ENCODE results near the gene TMEM95. TPM values are rescaled to one million over a fixed set of nuclear protein-coding genes. Genes with fewer than 3 reads are reported as not detected.

Gene TMEM95
- total and polyA plus RNA-seq, 2 of the 8 experiments (the other 6 are each of a cell fraction or from before 2014, with no cell fraction given): not detected

- TF ChIP-seq TBP (IDR thresholded peaks at IDR 0.05; ENCODE audit: low read depth, low read length) (no peak; the same call in 1 of the 2 replicates), POU5F1 (IDR thresholded peaks at IDR 0.05; ENCODE audit: low read depth, low read length) (no peak), YY1 (IDR thresholded peaks at IDR 0.05; ENCODE audit: low read depth, low read length) (0 out of 2 replicates have a peak, but pooled peaks have one; percentile 73), SIRT6 (IDR thresholded peaks at IDR 0.05; ENCODE audit: low read length) (no peak), FOSL1 (IDR thresholded peaks at IDR 0.05; ENCODE audit: insufficient read depth, low read depth, low read length) (no peak), CHD1 (IDR thresholded peaks at IDR 0.05; ENCODE audit: low read depth, low read length) (no peak), CTBP2 (IDR thresholded peaks at IDR 0.05; ENCODE audit: borderline replicate concordance, insufficient read depth, insufficient read length, low read length) (no peak), RBBP5 (IDR thresholded peaks at IDR 0.05; ENCODE audit: borderline replicate concordance, low read depth, low read length) (no peak), TCF12 (IDR thresholded peaks at IDR 0.05; ENCODE audit: low read depth, low read length) (peak; percentile 67; the same call in 1 of the 2 replicates), GABPA (IDR thresholded peaks at IDR 0.05; ENCODE audit: borderline replicate concordance, insufficient read depth, low read length) (peak; percentile 76; the same call in 1 of the 2 replicates), BRCA1 (IDR thresholded peaks at IDR 0.05; ENCODE audit: low read depth, low read length) (no peak), CREB1 (IDR thresholded peaks at IDR 0.05) (peak; percentile 59; the same call in 1 of the 2 replicates), GTF2F1 (IDR thresholded peaks at IDR 0.05; ENCODE audit: borderline replicate concordance, low read depth, low read length) (no peak), SUZ12 (IDR thresholded peaks at IDR 0.05; ENCODE audit: low read length) (no peak), CHD2 (IDR thresholded peaks at IDR 0.05; ENCODE audit: low read length) (no peak; the same call in 1 of the 2 replicates), KDM4A (IDR thresholded peaks at IDR 0.05; ENCODE audit: low read depth, low read length, severe bottlenecking) (no peak), E2F6 (IDR thresholded peaks at IDR 0.05) (no peak), HDAC2 (IDR thresholded peaks at IDR 0.05; ENCODE audit: borderline replicate concordance in 1 of 2, low read depth in 2 of 2, low read length in 2 of 2) (0 out of 4 replicates have a peak, but pooled peaks of 1 of the 2 experiments have one; percentile 33)
Observed at GRCh38 chr17:7356072-7356549, 1.2 kb downstream of the TMEM95 start (continued).

All from H1 (cell line).